ENCODE measurements around the gene CMTM6. TPM values are rescaled to one million over a fixed set of nuclear protein-coding genes. Genes with fewer than 3 reads are reported as not detected.

CMTM6 gene
- total and polyA plus RNA-seq, 2 of the 8 experiments (the other 6 are each of a cell fraction or from before 2014, with no cell fraction given) = 24.0 to 51.5 TPM

- Histone ChIP-seq H3K9me3 (ENCODE audit: insufficient read depth in 2 of 2, low read depth in 1 of 2, low read length in 1 of 2) (no peaks in the 10 kb centered on the region), H3K4me3 (ENCODE audit: extremely low read depth in 1 of 4, insufficient read depth in 2 of 4, low read depth in 3 of 4, low read length in 4 of 4) (no peak overlapping the region), H3K27ac (ENCODE audit: low read depth, low read length) (no peak overlapping the region), H3K79me1 (ENCODE audit: low read depth, low read length) (no peaks in the 10 kb centered on the region), H3K56ac (replicated peaks; ENCODE audit: insufficient read length, low read depth, low read length) (no peak overlapping the region), H4K8ac (ENCODE audit: extremely low read depth, insufficient read depth, low read length) (no peak overlapping the region), H2BK120ac (replicated peaks; ENCODE audit: low read depth, low read length) (no peak overlapping the region), H2AK5ac (ENCODE audit: low read depth, low read length) (no peak overlapping the region), H2BK20ac (ENCODE audit: low read length) (no peak overlapping the region), H3K23ac (ENCODE audit: insufficient read length) (no peak overlapping the region), H3K4me2 (ENCODE audit: insufficient read depth in 1 of 2, low read depth in 2 of 2, low read length in 2 of 2) (no peak overlapping the region), H3K36me3 (ENCODE audit: control insufficient read depth in 2 of 4, insufficient read depth in 4 of 4, low read length in 3 of 4) (peaks cover 0 to 16% (median 7%) of the 10 kb centered on the region in 4 experiments; a peak in 2 of 8 replicates), H2BK12ac (ENCODE audit: low read depth, low read length) (no peak overlapping the region), H3K18ac (ENCODE audit: extremely low read depth, low read length) (no peak overlapping the region), H4K20me1 (replicated peaks in 1 of 2; ENCODE audit: control insufficient read depth in 1 of 2, insufficient read depth in 2 of 2, low read length in 2 of 2) (peaks cover 0 to 1% of the 10 kb centered on the region in 2 experiments), H3K79me2 (ENCODE audit: control insufficient read depth in 1 of 2, insufficient read depth in 2 of 2, low read length in 2 of 2) (no peaks in the 10 kb centered on the region), H4K5ac (ENCODE audit: insufficient read length, low read depth, low read length) (no peak overlapping the region), H3K27me3 (replicated peaks in 1 of 4; ENCODE audit: control insufficient read depth in 3 of 4, extremely low read depth in 1 of 4, insufficient read depth in 3 of 4, low read length in 3 of 4) (no peaks in the 10 kb centered on the region), H3K4ac (replicated peaks; ENCODE audit: insufficient read length, low read depth, low read length) (no peak overlapping the region), H2BK5ac (ENCODE audit: low read depth, low read length) (no peak overlapping the region), H3K14ac (ENCODE audit: insufficient read length) (no peak overlapping the region), H4K91ac (replicated peaks; ENCODE audit: insufficient read length, low read length) (no peak overlapping the region), H3K9ac (replicated peaks in 1 of 4; ENCODE audit: extremely low read depth in 1 of 4, low read depth in 3 of 4, low read length in 3 of 4) (no peak overlapping the region), H2BK15ac (ENCODE audit: low read length) (no peak overlapping the region), H3K23me2 (ENCODE audit: low read depth, low read length) (no peaks in the 10 kb centered on the region), H3K4me1 (replicated peaks in 1 of 4; ENCODE audit: control insufficient read depth in 3 of 4, insufficient read depth in 4 of 4, low read length in 3 of 4) (no peaks in the 10 kb centered on the region), H2AFZ (ENCODE audit: low read length) (no peak overlapping the region)
- 99 to 100% methylated on average over 2 to 6 of the region's 6 CpGs for WGBS, 2 experiments (ENCODE audit: extremely low coverage in 1 of 2, insufficient coverage in 1 of 2, insufficient read length in 1 of 2, insufficient replicate concordance in 2 of 2, low coverage in 1 of 2, low lambda C conversion rate in 2 of 2, missing lambda C conversion rate in 1 of 2)
- CTCF ChIA-PET (ENCODE audit: partially characterized antibody) = interaction anchor here (1.4 kb wide), 1 partner anchor 307 kb away, joined by 6 read pairs; no protein-coding TSS in a partner anchor
- FAIRE-seq (no peak), DNase-seq (ENCODE audit: low read depth in 1 of 2, low spot score in 2 of 2) (no peak)
- POLR2A ChIA-PET (ENCODE audit: partially characterized antibody) = interaction anchor here (0.6 kb wide), 1 partner anchor 12 kb away, joined by 3 read pairs; no protein-coding TSS in a partner anchor
- TF ChIP-seq BRCA1 (IDR thresholded peaks at IDR 0.05; ENCODE audit: low read depth, low read length) (no peak), RXRA (IDR thresholded peaks at IDR 0.05; ENCODE audit: insufficient read depth, low read depth, low read length) (no peak), NANOG (IDR thresholded peaks at IDR 0.05; ENCODE audit: insufficient read depth, low read depth, low read length, poor library complexity, severe bottlenecking) (no peak), RBBP5 (IDR thresholded peaks at IDR 0.05; ENCODE audit: borderline replicate concordance, low read depth, low read length) (no peak), BACH1 (IDR thresholded peaks at IDR 0.05; ENCODE audit: low read length) (no peak), EZH2 (IDR thresholded peaks at IDR 0.05; ENCODE audit: low read depth, low read length, severe bottlenecking) (no peak), KDM5A (IDR thresholded peaks at IDR 0.05; ENCODE audit: low read length) (no peak), ASH2L (IDR thresholded peaks at IDR 0.05; ENCODE audit: low read length) (no peak)
Observed at GRCh38 chr3:32484436-32484835, 18.2 kb downstream of the CMTM6 start.

All from H1 (cell line).